Osteoblast (primary cell): ENCODE data around the gene ARHGAP35. TPM values are rescaled to one million over a fixed set of nuclear protein-coding genes. Genes with fewer than 3 reads are reported as not detected.
A peak's percentile ranks its signal among the peaks of the same experiment; 100 is the strongest.

ENCODE experiments used
- DNase-seq: peaks from one replicate; pipeline ENCODE4 v3.0.0; 2011; ENCODE audit warnings: low spot score, mixed read lengths; ENCODE audit not compliant: insufficient read length; ENCODE audit errors: missing footprints
- H2AFZ ChIP-seq: 2 replicates; pipeline ENCODE4 v1.6.0; 2011; ENCODE audit warnings: mild to moderate bottlenecking, low read length
- H3K27ac ChIP-seq: 2 replicates; pipeline ENCODE4 v1.5.1; 2011; ENCODE audit warnings: mild to moderate bottlenecking, low read depth, low read length, moderate library complexity
- H3K27me3 ChIP-seq: 2 replicates; pipeline ENCODE4 v1.6.0; 2012; ENCODE audit warnings: mild to moderate bottlenecking, control low read depth, inconsistent platforms, low read length, moderate library complexity; ENCODE audit not compliant: insufficient read depth
- H3K36me3 ChIP-seq: 2 replicates; pipeline ENCODE4 v1.5.1; 2011; ENCODE audit warnings: mild to moderate bottlenecking, low read length, control low read depth, moderate library complexity; ENCODE audit not compliant: insufficient read depth
- H3K4me1 ChIP-seq: 2 replicates; pipeline ENCODE4 v1.5.1; 2011; ENCODE audit warnings: mild to moderate bottlenecking, low read length, control low read depth, moderate library complexity; ENCODE audit not compliant: insufficient read depth
- H3K4me2 ChIP-seq: 2 replicates; pipeline ENCODE4 v1.6.0; 2011; ENCODE audit warnings: mild to moderate bottlenecking, low read length; ENCODE audit not compliant: insufficient read depth
- H3K4me3 ChIP-seq: fragments of 200-600 bp; sonication (generic); 3 replicates; pipeline ENCODE4 v1.5.1; 2012; ENCODE audit warnings: mild to moderate bottlenecking, low read length, inconsistent platforms; ENCODE audit not compliant: insufficient read depth
- H3K79me2 ChIP-seq: 2 replicates; pipeline ENCODE4 v1.6.0; 2012; ENCODE audit warnings: mild to moderate bottlenecking, low read length, control low read depth, inconsistent platforms; ENCODE audit not compliant: insufficient read depth
- H3K9me3 ChIP-seq: 2 replicates; pipeline ENCODE4 v1.5.1; 2011; ENCODE audit warnings: low read depth, low read length, control low read depth
- H4K20me1 ChIP-seq: 2 replicates; pipeline ENCODE4 v1.6.0; 2012; ENCODE audit warnings: mild to moderate bottlenecking, low read length, control low read depth; ENCODE audit not compliant: insufficient read depth
- total RNA-seq: library from RNA; depleted of rRNA; stranded (reverse); fragments of >200 nt; gene quantifications from 2 replicates; pipeline ENCODE4 v1.2.3, GENCODE V29; 2012
- TF ChIP-seq, protein P1 (sequence below): IDR thresholded peaks from 2 replicates; pipeline ENCODE4 v1.5.1; 2011; ENCODE audit warnings: mild to moderate bottlenecking, low read depth, low read length, moderate library complexity; ENCODE audit errors: extremely low read depth

The ARHGAP35 gene
- total RNA-seq, 1 donor = 82.2 TPM

DNA sequence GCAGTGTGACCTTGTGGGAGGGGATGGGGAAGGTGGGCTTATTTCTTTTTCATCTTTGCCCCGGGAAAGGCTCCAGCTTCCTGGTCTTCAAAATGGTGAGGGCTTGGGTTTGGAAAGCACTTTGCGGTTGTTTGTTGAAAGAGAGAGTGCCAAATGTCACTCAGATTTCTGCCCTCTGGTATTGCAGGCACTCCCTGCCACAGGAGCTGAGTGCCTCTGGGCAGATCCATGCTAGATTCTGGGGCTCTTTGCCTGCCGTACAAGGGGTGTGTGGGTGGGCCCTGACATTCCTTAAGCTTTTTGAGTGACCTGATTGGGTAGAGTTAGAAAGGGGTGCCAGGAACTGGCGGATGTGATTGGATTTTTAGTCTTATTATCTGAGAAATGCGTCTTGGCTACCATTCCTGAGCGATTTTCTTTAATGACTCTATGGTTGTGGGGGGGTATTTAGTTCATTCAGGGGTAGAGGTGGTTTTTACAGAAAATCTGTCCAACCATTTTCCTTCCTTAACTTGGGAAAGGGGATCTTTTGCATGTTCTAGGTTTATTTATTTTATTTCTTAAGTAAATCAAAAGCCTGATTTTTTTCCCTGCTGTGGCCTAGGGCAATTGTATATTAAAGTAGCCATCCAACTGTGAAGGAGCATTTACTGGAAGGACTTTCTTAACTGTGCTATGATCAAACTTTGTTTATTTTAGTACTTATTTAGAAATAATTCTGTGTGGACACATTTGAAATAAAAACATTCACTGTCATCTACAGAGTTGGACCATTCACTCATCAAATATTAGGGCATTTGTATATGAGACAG lies 3.2 kb downstream of the ARHGAP35 start:
- H3K27me3 ChIP-seq = no peaks in the 10 kb centered on the region
- H2AFZ ChIP-seq = no peak overlapping the region
- H3K4me3 ChIP-seq = peak overlapping the region; percentile 93
- no peaks in the 10 kb centered on the region for H3K9me3 ChIP-seq
- H3K79me2 ChIP-seq = peaks cover 80% of the 10 kb centered on the region
- H3K4me1 ChIP-seq = peaks cover 57% of the 10 kb centered on the region
- peak; percentile 91 for DNase-seq
- H3K27ac ChIP-seq = peak overlapping the region; percentile 91
- peaks cover 3% of the 10 kb centered on the region for H3K36me3 ChIP-seq
- TF ChIP-seq, protein P1, sequence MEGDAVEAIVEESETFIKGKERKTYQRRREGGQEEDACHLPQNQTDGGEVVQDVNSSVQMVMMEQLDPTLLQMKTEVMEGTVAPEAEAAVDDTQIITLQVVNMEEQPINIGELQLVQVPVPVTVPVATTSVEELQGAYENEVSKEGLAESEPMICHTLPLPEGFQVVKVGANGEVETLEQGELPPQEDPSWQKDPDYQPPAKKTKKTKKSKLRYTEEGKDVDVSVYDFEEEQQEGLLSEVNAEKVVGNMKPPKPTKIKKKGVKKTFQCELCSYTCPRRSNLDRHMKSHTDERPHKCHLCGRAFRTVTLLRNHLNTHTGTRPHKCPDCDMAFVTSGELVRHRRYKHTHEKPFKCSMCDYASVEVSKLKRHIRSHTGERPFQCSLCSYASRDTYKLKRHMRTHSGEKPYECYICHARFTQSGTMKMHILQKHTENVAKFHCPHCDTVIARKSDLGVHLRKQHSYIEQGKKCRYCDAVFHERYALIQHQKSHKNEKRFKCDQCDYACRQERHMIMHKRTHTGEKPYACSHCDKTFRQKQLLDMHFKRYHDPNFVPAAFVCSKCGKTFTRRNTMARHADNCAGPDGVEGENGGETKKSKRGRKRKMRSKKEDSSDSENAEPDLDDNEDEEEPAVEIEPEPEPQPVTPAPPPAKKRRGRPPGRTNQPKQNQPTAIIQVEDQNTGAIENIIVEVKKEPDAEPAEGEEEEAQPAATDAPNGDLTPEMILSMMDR = no peak
- H4K20me1 ChIP-seq = peaks cover 58% of the 10 kb centered on the region
- H3K4me2 ChIP-seq = peak overlapping the region; percentile 95

DNA sequence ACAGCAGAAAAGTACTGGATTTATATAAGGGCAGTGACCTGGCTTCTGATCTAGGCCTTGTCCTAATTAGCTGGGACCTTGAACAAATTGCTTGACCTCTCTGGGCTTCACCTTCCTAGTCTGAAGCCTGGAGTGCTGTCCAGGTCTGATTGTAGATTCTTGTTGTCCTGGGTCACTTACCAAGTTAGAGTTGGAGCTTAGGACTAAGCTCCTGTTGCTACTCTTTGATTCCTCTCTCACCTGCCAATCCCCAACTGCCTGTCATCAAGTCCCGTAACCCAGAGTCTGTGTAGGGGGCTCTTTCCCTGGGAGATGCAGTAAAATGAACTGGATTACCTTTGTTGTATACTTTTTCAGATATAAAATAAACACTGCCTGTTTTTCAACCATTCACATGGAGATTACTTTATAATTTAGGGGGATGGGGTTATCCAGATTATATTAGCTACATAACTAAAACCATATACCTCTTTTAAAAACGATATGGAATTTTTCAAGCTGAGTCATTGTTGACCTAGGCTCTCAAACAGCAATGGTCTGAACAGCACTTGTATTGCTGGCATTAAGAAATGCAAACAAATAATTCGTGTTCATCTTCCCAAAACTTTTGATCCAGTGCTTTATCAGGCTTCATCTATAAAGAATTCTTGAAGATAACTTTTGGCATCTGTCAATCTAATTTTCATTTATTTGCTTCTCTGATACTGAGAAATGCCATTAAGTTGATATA lies 5.8 kb downstream of the ARHGAP35 start:
- no peaks in the 10 kb centered on the region for H3K27me3 ChIP-seq
- H3K36me3 ChIP-seq = peaks cover 3% of the 10 kb centered on the region
- peaks cover 52% of the 10 kb centered on the region for H3K4me1 ChIP-seq
- TF ChIP-seq, protein P1 = no peak
- H2AFZ ChIP-seq = no peak overlapping the region
- peak overlapping the region; percentile 52 for H3K27ac ChIP-seq
- peaks cover 66% of the 10 kb centered on the region for H4K20me1 ChIP-seq
- no peak for DNase-seq
- no peaks in the 10 kb centered on the region for H3K9me3 ChIP-seq
- H3K4me2 ChIP-seq = peak overlapping the region; percentile 56
- H3K79me2 ChIP-seq = peaks cover 100% of the 10 kb centered on the region
- H3K4me3 ChIP-seq = no peak overlapping the region

GRCh38 chr19:46867170-46867569 lies 6.4 kb downstream of the ARHGAP35 start:
- Histone ChIP-seq H3K27me3 (no peaks in the 10 kb centered on the region), H3K4me2 (peak overlapping the region; percentile 56), H3K36me3 (peaks cover 3% of the 10 kb centered on the region), H2AFZ (no peak overlapping the region), H3K79me2 (peaks cover 100% of the 10 kb centered on the region), H4K20me1 (peaks cover 60% of the 10 kb centered on the region), H3K9me3 (no peaks in the 10 kb centered on the region), H3K4me3 (no peak overlapping the region), H3K4me1 (peaks cover 52% of the 10 kb centered on the region), H3K27ac (peak overlapping the region; percentile 52)
- DNase-seq = no peak
- TF ChIP-seq, protein P1 = no peak
